Measurements from ENCODE around the gene TSPAN9.

TSPAN9 gene

GRCh38 chr12:3155702-3156370 lies 78.7 kb downstream of the TSPAN9 start:
- Histone ChIP-seq H3F3A (ENCODE audit: insufficient read depth) (no peaks in the 10 kb centered on the region), H3K9ac (ENCODE audit: low read length) (no peak overlapping the region), H3K9me3 (ENCODE audit: insufficient read depth, low read length) (no peaks in the 10 kb centered on the region), H3K4me3 (ENCODE audit: insufficient read depth, low read length, poor library complexity, severe bottlenecking) (no peak overlapping the region), H3K27ac (ENCODE audit: low read depth, low read length) (no peak overlapping the region), H3K36me3 (ENCODE audit: low read length) (no peaks in the 10 kb centered on the region), H3K79me2 (ENCODE audit: insufficient read depth, low read length) (no peaks in the 10 kb centered on the region), H2AFZ (ENCODE audit: low read depth, low read length, severe bottlenecking) (no peak overlapping the region), H3K4me2 (ENCODE audit: low read depth, low read length, poor library complexity, severe bottlenecking) (no peak overlapping the region), H3K9me2 (replicated peaks; ENCODE audit: insufficient read depth, low read length) (no peaks in the 10 kb centered on the region), H4K20me1 (ENCODE audit: low read depth, low read length) (no peaks in the 10 kb centered on the region), H3K27me3 (ENCODE audit: low read length) (no peaks in the 10 kb centered on the region)
- TF ChIP-seq, protein P1, sequence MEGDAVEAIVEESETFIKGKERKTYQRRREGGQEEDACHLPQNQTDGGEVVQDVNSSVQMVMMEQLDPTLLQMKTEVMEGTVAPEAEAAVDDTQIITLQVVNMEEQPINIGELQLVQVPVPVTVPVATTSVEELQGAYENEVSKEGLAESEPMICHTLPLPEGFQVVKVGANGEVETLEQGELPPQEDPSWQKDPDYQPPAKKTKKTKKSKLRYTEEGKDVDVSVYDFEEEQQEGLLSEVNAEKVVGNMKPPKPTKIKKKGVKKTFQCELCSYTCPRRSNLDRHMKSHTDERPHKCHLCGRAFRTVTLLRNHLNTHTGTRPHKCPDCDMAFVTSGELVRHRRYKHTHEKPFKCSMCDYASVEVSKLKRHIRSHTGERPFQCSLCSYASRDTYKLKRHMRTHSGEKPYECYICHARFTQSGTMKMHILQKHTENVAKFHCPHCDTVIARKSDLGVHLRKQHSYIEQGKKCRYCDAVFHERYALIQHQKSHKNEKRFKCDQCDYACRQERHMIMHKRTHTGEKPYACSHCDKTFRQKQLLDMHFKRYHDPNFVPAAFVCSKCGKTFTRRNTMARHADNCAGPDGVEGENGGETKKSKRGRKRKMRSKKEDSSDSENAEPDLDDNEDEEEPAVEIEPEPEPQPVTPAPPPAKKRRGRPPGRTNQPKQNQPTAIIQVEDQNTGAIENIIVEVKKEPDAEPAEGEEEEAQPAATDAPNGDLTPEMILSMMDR (IDR thresholded peaks at IDR 0.05; ENCODE audit: insufficient read depth, low read length, poor library complexity, severe bottlenecking), result no peak
- no peak for TF ChIP-seq EZH2phosphoT487 (conservative IDR thresholded peaks at IDR 0.05; ENCODE audit: low read length)

GRCh38 chr12:3157581-3158323 lies 80.6 kb downstream of the TSPAN9 start:
- Histone ChIP-seq H3K4me3 (ENCODE audit: insufficient read depth, low read length, poor library complexity, severe bottlenecking) (no peak overlapping the region), H3K9me2 (replicated peaks; ENCODE audit: insufficient read depth, low read length) (no peaks in the 10 kb centered on the region), H3K9ac (ENCODE audit: low read length) (no peak overlapping the region), H3K36me3 (ENCODE audit: low read length) (no peaks in the 10 kb centered on the region), H3K27me3 (ENCODE audit: low read length) (no peaks in the 10 kb centered on the region), H3F3A (ENCODE audit: insufficient read depth) (no peaks in the 10 kb centered on the region), H3K4me2 (ENCODE audit: low read depth, low read length, poor library complexity, severe bottlenecking) (no peak overlapping the region), H4K20me1 (ENCODE audit: low read depth, low read length) (no peaks in the 10 kb centered on the region), H3K9me3 (ENCODE audit: insufficient read depth, low read length) (no peaks in the 10 kb centered on the region), H3K27ac (ENCODE audit: low read depth, low read length) (no peak overlapping the region), H3K79me2 (ENCODE audit: insufficient read depth, low read length) (no peaks in the 10 kb centered on the region), H2AFZ (ENCODE audit: low read depth, low read length, severe bottlenecking) (no peak overlapping the region)
- TF ChIP-seq EZH2phosphoT487 (conservative IDR thresholded peaks at IDR 0.05; ENCODE audit: low read length), result no peak
- TF ChIP-seq, protein P1 (IDR thresholded peaks at IDR 0.05; ENCODE audit: insufficient read depth, low read length, poor library complexity, severe bottlenecking), result no peak

- Histone ChIP-seq H3K4me2 (ENCODE audit: low read depth, low read length, poor library complexity, severe bottlenecking) (no peak overlapping the region), H3K27me3 (ENCODE audit: low read length) (no peaks in the 10 kb centered on the region), H3K4me3 (ENCODE audit: insufficient read depth, low read length, poor library complexity, severe bottlenecking) (no peak overlapping the region), H3K36me3 (ENCODE audit: low read length) (no peaks in the 10 kb centered on the region), H3K79me2 (ENCODE audit: insufficient read depth, low read length) (no peaks in the 10 kb centered on the region), H3K9me3 (ENCODE audit: insufficient read depth, low read length) (no peaks in the 10 kb centered on the region), H3K9me2 (replicated peaks; ENCODE audit: insufficient read depth, low read length) (no peaks in the 10 kb centered on the region), H2AFZ (ENCODE audit: low read depth, low read length, severe bottlenecking) (no peak overlapping the region), H3K27ac (ENCODE audit: low read depth, low read length) (no peak overlapping the region), H3F3A (ENCODE audit: insufficient read depth) (no peaks in the 10 kb centered on the region), H4K20me1 (ENCODE audit: low read depth, low read length) (no peaks in the 10 kb centered on the region), H3K9ac (ENCODE audit: low read length) (no peak overlapping the region)
- TF ChIP-seq, protein P1 (IDR thresholded peaks at IDR 0.05; ENCODE audit: insufficient read depth, low read length, poor library complexity, severe bottlenecking), result no peak
- no peak for TF ChIP-seq EZH2phosphoT487 (conservative IDR thresholded peaks at IDR 0.05; ENCODE audit: low read length)
These were observed 81.8 kb downstream of the TSPAN9 start for GRCh38 chr12:3158851-3159465.

Data from SU-DHL-6 (cell line).